GM21529 (cell line): Measurements from ENCODE around the gene FBN3.

Source experiments
- ATAC-seq: cut with Tn5 transposase; IDR thresholded peaks from one replicate; pipeline ENCODE4 v1.9.1; 2021; ENCODE audit not compliant: unreplicated experiment

The FBN3 gene

DNA sequence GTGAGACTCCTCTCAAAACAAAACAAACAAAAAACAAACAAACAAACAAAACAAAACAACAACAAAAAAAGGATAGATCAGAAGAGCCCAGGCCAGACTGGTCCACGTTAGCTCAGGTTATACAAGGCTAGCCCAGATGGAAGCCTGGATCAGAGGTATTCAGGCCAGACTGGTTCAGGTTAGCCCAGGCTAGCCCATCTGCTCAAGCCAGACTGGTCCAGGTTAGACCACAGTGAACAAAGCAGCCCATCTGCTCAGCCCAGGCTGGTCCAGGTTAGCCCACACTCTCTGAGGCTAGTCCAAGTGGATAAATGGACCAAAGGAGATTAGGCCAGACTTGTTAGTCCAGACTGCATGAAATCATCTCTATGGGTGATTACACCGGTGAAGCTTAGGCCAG is 55.7 kb downstream of the FBN3 start:
- ATAC-seq = no peak

DNA sequence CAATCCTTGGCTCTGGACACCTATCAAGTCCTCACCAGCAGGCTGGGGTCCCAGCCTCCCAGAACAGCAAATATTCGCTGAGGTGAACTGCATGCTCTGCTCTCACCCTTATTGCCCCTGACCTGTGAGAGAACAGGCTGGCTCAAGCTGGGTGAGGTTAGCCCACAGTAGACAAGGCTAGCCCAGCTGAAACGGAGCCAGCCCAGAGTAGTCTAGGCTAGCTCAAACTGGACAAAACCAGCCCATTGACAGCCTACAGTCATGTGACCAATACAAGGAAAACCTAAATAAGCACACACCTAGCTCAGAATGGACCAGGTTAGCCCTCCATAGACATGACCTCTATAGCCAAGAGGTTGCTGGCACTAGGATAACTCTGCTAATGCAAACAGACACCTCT is 58.4 kb downstream of the FBN3 start:
- ATAC-seq = no peak

DNA sequence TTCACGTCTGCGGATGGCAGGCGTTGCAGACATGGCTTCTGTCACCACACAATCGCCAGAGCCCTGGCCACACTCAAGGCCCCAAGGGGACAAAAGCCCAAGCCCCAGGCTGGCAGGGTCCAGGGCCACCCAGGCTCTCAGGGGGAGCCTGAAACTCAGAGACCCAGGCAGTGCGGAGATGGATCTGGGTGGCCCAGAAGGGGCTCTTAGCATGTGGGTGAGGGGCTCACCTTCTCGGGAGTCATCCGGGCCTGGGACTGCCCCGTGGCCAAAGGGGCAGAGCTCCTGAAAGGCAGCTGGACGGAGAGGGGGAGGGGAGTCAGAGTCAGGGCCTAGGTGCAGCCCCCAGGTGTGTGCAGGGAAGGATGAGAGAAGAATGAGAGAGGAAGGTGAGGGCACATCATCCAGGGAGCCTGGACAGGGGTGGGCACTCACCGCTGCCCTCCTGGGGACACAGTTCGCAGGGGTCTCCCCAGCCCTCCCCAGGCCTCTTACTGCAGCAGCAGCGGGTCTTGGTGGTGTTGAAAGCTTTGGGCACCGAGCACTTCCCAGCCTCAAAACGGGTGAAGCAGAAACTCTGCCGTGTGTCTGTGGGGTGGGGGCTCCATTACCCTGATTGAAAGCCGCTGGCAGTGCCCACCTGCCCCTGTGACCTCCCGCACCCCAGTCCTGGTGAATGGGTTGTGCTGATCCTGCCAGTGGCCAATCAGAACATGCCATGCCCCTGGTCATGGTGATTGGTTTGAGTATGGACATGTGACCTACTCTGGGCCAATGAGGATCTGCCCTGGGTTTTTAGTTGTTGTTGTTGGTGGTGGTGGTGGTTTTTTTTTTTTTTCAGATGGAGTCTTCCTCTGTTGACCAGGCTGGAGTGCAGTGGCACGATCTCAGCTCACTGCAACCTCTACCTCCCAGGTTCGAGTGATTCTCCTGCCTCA is 59.5 kb downstream of the FBN3 start:
- no peak for ATAC-seq

DNA sequence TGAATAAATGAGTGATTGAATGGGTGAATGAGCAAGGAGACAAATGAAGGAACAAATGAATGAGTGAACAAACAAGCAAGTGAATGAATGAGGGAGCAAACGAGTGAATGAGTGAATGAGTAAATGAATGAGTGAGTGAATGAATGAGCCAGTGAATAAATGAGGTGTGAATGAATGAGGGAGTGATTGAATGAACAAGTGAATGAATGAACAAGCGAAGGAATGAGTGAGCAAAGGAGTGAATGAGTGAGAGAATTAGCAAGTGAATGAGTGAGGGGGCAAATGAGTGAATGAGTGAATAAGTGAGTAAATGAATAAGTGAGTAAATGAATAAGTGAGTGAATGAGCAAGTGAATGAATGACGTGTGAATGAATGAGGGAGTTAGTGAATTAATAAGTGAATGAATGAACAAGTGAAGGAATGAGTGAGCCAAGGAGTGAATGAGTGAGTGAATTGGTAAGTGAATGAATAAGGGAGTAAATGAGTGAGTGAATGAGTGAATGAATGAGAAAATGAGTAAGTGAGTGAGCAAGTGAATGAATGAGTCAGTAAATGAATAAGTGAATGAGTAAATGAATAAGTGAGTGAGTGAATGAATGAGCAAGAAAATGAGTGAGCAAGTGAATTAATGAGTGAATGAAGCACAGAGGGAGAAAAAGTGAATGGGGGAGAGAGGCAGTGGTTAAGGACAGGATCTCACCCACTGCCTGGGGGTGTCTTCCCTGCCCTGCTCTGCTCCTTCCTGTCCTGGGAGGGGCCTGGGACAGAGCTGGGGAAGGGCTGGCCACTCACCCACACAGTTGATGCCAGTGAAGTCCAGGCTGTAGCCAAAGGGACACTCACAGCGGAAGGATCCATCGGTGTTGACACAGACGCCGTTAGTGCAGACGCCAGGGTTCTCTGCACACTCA is 60.4 kb downstream of the FBN3 start:
- no peak for ATAC-seq

DNA sequence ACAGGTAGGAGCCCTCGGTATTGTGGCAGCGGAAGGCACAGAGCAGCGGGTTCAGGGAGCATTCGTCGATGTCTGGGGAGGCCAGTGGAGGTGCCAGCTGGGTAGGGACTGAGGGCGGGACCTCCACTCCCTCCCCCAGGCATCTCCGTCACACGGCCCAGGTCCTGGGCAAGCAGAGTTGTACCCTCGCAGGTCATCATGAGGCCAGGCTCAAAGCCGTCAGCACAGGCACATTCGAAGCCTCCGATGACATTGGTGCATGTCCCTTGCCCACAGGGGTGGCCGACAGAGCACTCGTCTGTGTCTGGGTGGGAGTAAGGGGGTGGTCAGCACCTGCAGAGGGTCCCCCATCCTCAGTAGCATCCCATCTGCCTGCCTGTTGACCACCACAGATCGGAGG is 61.5 kb downstream of the FBN3 start:
- ATAC-seq = no peak

DNA sequence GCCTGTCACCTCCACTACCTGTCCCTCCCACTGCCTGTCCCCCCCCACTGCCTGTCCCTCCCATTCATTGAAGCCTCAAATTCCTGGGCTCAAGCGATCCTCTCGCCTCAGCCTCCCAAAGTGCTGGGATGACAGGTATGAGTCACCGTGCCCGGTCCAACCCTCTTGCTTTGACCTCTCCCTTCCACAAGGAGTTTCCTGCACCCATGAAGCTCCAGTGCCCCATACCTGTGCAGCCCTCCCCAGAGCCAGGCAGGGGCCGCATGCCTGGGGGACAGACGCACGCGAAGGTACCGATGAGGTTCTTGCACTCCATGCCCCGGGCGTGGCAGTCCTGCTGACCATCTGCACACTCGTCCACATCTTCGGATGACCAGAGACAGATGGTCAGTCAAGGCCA is 62.5 kb downstream of the FBN3 start:
- ATAC-seq = no peak

DNA sequence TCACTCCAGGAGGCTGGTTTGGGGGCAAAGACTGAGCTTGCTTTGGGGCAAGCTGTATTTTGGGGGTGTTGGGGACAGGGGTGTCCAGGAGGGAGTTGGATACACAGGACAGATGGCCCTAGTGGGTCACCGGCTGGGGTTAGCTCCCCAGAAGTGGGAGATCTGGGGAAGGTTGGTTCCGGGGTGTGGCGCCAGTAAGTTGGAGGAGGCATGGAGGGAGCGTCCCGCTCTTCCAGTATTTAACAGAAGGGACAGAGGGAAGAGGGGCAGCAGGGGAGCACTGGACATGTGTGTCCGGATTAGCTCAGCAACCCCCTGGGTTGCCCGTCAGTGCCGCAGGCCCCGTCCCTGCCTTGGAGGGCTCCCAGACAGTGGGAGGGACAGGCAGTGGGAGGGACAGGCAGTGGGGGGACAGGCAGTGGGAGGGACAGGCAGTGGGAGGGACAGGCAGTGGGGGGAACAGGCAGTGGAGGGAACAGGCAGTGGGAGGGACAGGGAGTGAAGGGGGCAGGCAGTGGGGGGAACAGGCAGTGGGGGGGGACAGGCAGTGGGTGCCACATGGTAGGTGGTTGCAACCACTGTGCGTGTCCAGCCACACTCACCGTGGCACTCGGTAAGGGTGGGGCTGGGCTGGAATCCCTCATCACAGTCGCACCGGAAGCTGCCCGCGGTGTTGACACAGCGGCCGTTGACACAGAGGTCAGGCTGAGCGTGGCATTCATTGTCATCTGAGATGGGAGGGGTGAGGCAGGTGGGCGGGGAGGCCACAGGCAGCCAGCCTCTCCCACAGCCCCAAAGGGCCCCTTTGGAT is 63.6 kb downstream of the FBN3 start:
- ATAC-seq = no peak

DNA sequence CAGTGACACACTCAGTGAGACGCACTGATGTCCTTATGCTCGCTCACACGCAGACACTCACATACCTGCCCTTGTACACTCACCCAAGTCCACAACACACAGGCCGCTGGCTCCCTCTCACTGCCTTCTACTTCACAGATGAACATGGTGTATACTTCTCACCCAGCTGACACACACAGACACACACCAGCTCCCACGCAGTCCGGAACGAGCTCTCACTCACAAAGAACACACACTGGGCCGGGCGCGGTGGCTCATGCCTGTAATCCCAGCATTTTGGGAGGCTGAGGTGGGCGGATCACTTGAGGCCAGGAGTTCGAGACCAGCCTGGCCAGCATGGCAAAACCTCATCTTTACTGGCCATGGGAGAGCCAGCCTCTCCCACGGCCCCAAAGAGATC is 65.2 kb downstream of the FBN3 start:
- ATAC-seq = no peak

DNA sequence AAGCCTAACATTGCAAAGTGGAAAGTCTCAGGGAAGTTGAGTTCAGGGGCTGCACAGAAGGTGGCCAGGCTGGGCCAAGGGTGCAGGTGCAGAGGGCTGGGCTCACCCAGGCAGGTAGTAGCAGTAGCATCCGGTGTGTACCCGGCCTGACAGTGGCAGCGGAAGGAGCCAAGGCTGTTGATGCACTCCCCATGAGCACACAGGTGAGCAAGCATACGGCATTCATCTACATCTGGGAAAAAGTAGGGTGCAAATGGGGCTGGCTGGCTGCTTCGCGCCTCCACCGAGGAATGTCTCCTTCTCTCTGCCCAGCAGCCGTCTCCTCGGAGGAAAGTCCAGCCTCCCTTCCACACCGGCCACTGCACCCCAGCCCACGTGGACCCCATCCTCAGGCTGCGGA is 66.3 kb downstream of the FBN3 start:
- no peak for ATAC-seq

DNA sequence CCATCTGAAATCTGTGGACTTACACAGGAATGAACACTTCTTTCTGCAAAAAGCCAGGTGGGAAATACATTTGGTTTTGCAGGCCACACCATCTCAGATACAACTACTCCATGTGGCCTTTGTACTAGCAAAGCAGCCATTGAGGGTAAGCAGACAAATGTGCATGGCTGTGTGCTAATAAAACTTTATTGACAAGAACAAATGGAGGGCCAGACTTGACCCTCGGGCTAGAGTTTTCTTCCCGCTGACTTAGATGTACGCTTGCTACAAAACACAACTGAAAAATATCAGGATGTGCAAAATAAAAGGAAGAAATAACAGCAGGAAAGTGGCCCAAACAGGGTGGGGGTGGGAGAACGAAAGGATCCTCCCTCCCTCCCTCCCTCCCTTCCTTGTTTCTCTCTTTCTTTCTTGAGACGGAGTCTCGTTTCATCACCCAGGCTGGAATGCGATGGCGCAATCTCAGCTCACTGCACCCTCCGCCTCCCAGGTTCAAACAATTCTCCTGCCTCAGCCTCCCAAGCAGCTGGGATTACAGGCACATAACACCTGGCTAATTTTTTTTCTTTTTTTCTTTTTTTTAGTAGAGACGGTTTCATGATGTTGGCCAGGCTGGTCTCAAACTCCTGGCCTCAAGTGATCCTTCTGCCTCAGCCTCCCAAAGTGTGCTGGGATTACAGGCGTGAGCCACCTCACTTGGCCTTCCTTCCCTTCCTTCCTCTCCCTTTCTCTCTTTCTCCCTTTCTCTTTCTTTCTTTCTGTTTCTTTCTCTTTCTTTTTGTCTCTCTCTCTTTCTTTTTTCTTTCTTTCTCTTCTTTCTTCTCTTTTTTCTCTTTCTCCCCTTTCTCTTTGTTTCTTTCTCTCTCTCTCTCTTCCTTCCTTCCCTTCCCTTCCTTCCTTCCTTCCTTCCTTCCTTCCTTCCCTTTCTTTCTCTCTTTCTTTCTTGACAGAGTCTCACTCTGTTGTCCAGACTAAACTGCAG is 67.5 kb downstream of the FBN3 start:
- ATAC-seq = no peak

DNA sequence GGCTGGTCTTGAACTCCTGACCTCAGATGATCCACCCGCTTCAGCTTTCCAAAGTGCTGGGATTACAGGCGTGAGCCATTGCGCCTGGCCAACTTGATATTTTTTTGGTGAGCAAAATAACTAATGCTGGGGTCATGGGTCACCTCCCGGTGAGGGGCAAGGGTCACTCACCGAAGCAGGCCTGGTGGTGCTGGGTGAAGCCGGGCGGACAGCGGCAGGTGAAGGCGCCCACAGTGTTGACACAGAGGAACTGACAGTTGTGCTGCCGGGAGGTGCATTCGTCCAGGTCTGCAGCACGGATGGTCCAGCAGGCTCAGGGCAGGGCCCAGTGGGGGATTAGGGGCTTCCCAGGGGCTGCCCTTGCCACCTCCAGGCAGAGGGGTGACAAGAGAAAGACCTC is 68.6 kb downstream of the FBN3 start:
- no peak for ATAC-seq

DNA sequence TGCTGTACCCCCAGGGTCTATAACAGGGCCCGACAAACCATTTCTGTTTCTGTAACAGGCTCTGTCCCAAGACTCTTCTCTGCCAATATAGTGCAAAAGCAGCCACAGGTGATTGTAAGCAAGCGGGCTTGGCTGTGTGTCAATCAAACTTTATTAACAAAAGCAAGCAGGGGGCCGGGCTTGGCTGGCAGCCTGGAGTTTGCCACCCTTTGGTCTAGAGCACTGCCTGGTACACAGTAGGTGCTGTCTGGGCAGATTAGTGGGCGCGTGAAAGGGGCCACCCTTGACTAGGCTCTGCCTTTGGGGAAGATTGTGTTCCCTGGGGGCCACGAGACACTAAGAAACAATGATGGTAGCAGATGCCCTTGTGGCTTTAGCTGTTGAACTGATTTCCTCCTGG is 69.4 kb downstream of the FBN3 start:
- ATAC-seq = no peak

DNA sequence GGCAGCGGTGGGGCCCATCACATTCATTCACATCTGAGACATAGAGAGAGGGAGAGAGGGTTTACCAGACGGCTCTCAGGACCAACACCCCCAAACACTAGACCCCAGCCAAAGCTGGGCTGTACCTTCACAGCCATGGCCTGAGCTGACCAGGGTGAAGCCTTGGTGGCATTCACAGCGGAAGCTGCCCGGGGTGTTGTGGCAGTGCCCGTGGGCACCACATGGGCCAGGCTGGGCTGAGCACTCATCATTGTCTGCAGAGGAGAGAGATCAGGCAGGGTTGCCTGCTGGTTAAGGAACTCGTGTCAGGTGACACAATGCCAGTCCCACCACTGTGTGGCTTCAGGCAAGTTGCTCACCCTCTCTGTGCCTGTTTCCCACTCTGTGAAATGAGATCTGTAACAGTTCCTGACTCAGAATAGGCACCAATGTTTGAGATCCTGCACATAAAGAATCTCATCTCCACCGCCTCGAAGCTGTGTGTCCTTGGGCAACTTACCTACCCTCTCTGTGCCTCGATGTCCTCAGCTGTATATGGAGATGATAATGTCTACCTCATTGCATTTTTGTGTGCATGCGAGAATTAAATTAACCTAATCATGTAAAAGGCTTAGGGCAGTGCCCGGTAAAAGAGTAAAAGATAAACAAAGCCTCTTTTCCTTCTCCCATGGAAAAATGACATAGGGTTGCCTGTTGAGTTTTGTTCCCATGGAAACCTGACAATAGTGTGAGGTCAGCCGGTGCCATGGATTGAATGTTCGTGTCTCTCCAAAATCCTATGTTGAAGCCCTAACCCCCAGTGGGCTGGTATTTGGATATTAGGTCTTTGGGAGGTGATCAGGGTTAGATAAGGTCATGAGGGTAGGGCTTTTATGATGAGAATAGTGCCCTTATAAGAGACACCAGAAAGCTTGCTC is 74.0 kb downstream of the FBN3 start:
- no peak for ATAC-seq

DNA sequence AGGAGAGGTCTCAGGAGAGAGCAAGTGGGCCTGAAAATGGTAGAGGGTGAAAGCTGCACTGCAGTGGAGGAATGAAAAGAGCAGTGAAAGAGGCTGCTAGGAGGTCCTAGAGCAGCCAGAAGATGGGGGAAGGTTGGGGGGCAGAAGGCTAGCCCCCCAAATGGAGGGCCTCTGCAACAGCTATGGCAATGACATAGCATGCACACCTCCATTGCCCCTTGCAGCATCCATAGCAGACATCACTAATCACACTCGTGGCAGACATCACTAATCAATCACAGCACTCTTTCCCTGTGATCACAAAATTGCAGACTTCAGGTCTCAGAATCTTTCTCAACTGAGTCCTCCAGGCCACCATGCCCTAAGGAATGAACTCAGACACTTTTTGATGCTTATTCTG is 74.9 kb downstream of the FBN3 start:
- ATAC-seq = no peak

DNA sequence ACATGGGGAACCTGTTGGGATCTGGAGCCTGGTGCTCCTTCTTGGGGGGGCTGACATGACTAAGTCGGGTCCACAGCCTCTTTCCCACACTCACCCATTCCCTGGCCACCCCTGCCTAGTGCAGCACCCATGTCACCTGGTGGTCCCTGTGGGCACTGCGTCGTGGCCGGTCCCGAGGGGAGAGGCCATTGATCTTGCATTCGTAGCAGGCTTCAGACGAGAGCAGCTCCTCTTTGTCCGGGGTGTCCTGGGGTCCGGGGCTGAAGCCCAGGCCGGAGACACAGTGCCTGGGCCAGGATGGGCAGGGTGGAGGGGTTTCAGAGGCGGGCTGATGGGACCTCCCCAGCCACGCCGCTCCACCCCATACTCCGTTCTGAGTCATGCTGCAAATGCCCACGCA is 77.5 kb downstream of the FBN3 start:
- ATAC-seq = no peak

DNA sequence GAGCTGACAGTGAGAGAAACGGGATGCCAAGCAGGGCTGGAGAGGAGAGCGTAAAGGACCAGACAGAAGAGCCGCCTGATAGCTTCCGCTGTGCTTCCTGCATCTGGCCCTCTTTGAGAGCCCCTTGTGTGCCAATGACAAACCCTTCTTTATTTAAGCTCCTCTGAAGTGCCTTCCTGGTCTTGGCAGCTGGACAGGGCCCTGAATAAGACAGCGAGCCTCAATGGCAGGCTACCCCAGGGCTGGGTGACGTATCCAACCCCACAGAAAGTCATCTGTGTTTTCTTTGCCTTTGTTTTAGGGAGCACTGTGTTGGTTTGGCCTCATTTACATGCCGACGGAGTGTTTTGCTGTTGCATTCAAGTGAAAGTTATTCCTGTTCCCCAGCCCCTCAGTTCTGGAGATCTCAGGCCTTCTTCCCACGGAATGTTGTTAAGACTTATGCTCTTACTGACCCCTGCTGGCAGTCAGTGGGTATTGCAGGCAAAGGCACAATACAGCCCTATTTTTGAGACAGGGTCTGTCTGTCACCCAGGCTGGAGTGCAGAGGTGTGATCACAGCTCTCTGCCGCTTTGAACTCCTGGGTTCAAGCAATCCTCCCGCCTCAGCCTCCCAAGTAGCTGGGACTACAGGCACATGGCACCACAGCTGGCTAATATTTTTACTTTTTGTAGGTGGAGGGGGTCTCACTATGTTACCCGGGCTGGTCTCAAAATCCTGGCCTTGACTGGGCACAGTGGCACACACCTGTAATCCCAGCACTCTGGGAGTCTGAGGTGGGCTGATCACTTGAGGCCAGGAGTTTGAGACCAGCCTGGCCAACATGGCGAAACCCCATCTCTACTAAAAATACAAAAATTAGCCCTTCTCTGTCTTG is 80.1 kb downstream of the FBN3 start:
- no peak for ATAC-seq

DNA sequence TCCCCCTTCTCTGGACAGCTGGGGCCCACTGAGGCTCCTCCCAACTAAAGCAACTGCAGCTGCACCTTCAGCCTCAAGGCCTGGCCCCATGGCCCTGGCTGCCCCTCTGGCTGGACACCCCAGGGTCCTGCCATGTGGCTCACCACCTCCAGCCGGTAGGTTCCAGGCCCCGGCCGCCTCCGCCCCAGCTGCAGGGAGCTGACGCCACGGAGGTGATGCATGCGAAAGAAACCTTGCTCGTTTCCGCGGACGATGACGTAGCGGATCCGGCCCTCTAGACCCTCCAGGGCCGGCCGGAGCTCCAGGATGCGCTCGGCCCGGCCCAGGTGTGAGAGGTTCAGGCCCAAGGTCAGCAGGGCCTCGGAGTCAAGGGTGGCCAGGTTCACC is 83.5 kb downstream of the FBN3 start:
- no peak for ATAC-seq
